G401 (cell line): ENCODE measurements around the gene CLEC6A. TPM values are rescaled to one million over a fixed set of nuclear protein-coding genes. Genes with fewer than 3 reads are reported as not detected.
"Not testable (repeated sequence)": the region's sequence is repeated elsewhere in the genome, so short reads cannot be mapped to it uniquely, and the experiment has no call there.

ENCODE experiments used
- DNase-seq: peaks from one replicate; pipeline ENCODE4 v3.0.0-alpha.2; 2015; ENCODE audit warnings: low spot score
- in situ Hi-C: cut with HindIII; loops from 2 replicates; pipeline ENCODE4 v1.10.0; 2016; ENCODE audit warnings: low sequenced_read_pairs, mixed read lengths
- total RNA-seq: library from RNA; depleted of rRNA; stranded (reverse); fragments of >200 nt; shearing (Covaris generic); gene quantifications from 2 replicates; pipeline ENCODE4 v1.2.3, GENCODE V29; 2014; rRNA removed

Gene CLEC6A
- total RNA-seq, 1 experiment from 2014 or later: not detected

DNA sequence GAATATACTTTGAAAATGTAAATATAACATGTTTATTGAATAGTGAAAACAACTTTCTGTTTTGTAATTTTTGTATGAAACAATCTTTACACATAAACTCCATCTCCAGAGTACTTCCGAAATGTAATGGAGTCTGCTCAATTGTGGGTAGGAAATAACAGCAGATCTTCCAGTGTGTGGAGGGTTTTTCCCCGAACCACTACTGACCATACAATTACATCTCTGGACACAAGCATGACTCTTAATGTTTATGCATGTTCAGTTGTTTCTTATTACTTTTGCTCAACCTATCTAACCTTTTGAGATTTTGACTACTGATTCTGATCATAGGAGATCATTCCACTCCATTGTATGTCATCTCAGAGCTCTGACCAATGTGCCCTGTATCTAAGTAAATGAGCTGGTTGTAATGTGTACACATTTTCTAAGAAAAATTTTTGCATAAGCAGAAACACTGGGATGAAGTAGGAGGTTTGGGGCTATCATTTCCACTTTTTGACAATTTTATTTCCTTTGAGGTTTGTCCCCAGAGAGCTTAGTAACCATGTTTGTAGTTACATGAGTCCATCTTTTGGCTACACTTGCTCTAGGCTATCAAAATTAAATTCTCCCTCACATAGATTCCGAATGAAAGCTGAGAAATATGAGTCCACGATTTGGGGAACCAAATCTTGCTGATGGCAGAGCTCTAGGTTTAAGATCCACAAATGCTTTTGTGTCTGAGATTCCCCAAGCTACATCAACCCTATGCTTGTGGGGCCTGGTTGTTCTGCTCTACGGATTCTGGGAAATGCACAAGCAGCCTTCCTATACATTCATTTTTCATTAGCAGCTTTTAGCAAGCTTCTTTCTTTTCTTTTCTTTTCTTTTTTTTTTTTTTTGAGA is 36.1 kb downstream of the CLEC6A start:
- in situ Hi-C loops: no loop called here

DNA sequence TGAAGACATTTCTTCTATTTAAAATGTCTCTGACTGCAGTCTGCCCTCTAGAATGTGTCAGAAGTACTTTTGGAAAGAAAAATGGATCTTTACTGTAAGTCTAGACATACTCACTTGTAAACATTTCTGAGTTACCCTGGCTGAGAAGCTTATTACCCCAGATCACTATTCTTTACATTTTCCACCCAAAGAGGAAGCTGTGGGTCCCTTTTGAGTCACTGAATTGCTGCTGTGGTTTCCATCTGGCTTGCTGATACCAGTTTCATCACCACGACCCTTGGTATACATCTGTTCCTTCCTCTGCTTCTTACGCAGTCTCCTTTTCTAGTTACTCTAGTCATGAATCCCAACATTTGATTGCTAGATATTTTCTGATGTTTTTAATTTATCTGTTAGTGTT is 37.3 kb downstream of the CLEC6A start:
- DNase-seq: no peak
- in situ Hi-C loops: no loop called here

More for the DNA sequence above, 36.1 kb downstream of the CLEC6A start:
- DNase-seq: no peak

DNA sequence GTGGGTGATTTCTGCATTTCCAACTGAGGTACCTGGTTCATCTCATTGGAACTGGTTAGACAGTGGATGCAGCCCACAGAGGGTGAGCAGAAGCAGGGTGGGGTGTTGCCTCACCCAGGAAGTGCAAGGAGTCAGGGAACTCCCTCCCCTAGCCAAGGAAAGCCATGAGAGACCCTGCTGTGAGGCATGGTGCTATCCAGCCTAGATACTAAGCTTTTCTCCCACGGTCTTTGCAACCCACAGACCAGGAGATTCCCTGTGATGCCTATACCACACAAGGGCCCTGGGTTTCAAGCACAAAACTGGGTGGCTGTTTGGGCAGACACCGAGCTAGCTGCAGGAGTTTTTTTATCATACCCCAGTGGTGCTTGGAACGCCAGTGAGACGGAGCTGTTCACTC is 39.9 kb downstream of the CLEC6A start:
- DNase-seq, in situ Hi-C loops: not testable (repeated sequence)

DNA sequence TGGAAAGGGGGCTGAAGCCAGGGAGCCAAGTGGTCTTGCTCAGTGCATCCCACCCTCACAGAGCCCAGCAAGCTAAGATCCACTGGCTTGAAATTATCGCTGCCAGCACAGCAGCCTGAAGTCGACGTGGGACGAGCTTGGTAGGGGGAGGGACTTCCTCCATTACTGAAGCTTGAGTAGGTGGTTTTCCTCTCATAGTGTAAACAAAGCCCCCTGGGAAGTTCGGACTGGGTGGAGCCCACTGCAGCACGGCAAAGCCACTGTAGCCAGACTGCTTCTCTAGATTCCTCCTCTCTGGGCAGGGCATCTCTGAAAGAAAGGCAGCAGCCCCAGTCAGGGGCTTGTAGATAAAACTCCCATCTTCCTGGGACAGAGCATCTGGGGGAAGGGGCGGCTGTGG is 40.3 kb downstream of the CLEC6A start:
- DNase-seq, in situ Hi-C loops: not testable (repeated sequence)

DNA sequence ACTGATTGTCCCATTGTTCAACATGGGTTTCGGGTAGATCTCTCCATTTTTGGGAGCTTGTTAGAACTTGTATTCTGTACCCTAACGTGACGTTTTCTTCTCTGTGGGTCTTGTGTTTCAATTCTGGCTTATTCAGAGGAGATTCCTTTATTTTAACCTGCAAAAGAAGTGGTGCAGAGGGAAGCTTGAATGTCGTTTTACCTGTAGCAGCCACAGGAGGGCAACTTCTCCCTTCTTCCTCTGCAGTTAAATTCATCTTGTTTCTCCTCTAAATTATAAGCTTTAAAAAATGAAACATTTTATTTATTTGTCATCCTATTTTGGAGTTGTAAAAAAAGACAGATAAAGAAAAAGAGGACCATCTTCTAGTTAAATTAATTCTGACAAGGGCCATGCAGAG is 43.9 kb downstream of the CLEC6A start:
- in situ Hi-C loops: no loop called here
- DNase-seq: no peak

DNA sequence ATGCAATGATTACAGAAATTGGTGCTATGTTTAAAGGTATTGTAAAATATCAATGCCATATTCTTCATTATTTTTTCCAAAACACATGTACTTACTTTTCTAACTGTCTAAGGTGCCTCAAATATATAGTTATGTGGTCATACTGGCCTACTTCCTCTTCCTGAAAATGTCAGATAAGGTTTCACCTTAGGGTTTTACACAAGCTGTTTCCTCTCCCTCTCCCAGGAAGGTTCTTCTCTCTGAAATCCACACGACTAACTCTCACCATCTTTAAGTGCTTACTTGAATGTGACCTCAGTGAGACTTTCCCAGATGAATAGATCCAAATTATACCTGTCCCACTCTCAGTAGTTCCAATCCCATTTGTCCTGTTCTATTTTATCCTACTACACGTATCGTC is 46.0 kb downstream of the CLEC6A start:
- in situ Hi-C loops: no loop called here
- DNase-seq: no peak

DNA sequence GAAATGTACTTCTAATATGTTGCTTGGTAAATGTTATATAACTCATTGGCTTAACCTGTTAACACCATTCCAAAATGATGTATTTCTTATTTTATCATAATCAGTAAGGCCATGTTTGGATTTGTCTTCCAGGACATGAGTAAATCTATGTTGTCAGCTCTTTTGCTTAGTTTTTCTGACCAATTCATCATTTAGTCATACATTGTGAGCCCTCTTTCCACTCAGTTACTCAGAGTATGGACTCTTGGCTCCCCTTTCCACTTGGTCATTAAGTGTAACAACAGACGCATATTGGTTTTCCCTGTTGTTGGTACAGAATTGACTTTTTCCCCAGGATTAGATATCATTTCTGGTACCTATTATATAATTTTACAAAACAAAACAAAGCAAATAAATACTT is 48.6 kb downstream of the CLEC6A start:
- no peak for DNase-seq
- in situ Hi-C loops: no loop called here

DNA sequence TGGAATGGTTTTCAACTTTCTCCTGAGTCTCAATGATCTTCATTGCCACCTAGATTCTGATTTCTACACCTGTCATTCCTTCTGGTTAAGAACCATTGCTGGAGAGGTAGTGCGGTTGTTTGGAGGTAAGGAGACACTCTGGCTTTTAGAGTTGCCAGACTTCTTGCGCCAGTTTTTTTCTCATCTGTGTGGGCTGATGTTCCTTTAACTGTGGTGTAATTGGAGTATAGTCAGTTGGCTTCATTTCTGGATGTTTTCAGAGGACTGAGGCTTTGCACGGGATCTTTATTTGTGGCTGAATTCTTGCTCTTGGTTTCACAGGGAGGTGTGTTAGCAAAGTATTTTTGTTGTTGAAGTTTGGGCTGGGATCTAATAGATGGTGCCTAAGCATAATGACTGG is 51.8 kb downstream of the CLEC6A start:
- no peak for DNase-seq

DNA sequence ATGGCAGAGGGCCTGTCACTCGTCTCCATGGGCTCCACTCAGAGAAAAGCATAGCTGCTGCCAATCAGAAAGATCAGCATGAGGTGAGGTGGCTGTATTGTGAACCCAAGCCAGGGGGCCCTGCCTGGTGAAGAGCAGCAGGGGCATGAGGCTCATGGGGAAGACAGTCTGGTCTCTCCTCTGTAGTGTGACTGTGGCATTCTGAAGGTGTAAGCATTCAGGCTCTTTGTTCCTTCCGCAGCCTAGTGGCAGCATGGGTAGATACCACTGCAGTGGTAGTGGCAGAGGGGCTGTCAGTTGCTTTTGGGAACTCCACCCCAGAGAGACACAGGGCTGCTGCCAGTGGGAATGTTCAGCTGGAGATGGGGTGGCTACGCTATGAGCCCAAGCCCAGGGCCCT is 52.5 kb downstream of the CLEC6A start:
- DNase-seq: no peak
- in situ Hi-C loops: no loop called here

More for the DNA sequence above, 51.8 kb downstream of the CLEC6A start:
- in situ Hi-C loops: no loop called here

DNA sequence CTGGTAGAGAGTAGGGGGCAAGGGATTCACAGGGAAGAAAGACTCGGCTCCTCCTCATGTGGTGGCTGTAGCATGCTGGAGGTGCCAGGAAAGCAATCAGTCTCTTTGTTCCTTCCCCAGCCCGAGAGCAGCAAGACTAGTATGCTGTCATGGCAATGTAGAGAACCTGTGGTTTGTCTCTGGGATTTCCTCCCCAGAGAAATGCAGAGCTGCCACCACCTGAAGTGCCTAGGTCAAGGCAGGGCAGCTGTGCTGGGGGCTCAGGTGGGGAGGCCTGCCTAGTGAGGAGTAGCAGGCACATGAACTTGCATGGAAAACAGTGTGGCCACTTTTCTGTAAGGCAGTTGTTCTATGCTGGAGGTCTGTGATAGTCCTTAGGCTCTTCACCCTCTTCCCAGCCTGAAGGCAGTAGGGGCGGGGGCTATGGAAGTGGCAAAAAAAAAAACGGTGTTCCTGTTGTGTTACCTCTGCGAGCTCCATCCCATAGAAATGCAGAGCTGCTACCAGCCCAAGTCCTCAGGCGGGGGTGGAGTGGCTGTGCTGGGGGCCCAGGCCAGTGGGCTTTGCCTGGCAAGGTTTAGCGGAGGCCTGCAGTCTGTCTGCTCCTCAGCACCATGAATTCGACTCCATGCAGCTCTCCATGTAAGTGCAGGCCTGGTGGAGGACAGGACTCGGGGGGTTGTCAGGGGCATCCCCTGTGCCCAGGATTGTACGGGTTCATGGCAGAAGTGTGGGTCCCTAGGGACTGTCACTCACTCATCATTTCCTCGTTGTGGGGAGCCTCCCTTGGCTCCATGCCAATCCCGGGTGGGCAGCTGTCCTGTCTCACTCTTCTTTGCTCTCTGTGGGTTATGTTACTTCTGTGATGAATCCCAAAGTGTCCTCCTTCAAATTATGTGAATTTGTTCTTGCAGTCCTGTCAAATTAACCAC is 53.4 kb downstream of the CLEC6A start:
- in situ Hi-C loops: no loop called here
- DNase-seq: no peak

DNA sequence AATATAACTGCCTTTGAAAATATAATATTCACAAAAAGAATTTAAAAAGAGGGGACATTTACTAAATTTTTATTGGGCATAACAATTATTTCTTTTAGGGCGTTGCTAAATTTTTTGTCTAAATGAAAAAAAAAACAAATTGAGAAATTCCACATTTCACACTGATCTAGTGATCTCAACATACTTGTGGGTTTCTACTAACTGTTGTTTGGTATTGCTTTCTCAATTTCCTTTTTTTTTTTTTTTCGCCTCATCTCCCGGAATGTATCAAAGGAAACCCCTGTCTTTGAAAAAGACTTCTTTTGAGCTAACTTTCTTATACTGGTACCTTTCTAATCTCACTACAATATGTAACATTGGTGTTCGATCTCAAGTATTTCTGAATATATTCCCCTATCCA is 57.5 kb downstream of the CLEC6A start, which contains the start of gene CLEC4D:
CLEC4D (plus strand) TSS at position 248 of the 400 bp plus-strand sequence. CDS start 230 bp downstream, outside the sequence.
- in situ Hi-C loops: no loop called here
- DNase-seq: no peak

DNA sequence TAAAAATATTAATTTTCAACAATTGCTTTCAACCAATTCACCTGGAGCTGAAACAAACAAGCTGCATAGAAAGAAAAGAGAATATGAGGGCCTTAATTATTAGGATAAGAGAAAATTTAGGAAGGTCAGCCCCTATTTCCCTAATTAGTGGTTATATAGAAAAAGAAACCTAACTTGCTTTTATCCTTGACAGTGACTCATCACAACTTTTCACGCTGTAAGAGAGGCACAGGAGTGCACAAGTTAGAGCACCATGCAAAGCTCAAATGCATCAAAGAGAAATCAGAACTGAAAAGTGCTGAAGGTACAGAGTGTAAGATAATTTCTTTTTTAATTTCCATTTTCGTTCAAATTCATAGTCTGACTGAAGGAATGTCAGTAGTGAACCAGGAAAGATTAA is 62.2 kb downstream of the CLEC6A start:
- DNase-seq: no peak
- in situ Hi-C loops: no loop called here

DNA sequence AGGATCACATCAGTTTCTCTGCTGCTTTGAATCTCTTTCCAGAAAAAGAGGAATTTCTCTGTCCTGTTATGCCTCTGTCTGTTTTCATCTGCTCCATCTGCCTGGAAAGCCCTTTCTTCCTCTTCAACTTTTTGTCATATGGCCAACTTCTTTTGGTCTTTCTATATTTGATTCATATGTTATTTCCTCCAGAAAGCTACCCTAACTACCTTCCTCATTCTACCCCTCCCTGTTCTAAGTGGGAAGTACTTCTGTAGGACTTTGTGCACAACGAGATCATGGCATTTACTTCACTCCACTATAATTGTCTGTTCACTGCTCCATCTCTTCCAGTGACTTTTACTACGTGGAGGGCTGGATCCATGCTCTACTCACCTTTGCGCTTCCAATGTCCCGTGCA is 63.4 kb downstream of the CLEC6A start:
- DNase-seq: no peak
- in situ Hi-C loops: no loop called here

DNA sequence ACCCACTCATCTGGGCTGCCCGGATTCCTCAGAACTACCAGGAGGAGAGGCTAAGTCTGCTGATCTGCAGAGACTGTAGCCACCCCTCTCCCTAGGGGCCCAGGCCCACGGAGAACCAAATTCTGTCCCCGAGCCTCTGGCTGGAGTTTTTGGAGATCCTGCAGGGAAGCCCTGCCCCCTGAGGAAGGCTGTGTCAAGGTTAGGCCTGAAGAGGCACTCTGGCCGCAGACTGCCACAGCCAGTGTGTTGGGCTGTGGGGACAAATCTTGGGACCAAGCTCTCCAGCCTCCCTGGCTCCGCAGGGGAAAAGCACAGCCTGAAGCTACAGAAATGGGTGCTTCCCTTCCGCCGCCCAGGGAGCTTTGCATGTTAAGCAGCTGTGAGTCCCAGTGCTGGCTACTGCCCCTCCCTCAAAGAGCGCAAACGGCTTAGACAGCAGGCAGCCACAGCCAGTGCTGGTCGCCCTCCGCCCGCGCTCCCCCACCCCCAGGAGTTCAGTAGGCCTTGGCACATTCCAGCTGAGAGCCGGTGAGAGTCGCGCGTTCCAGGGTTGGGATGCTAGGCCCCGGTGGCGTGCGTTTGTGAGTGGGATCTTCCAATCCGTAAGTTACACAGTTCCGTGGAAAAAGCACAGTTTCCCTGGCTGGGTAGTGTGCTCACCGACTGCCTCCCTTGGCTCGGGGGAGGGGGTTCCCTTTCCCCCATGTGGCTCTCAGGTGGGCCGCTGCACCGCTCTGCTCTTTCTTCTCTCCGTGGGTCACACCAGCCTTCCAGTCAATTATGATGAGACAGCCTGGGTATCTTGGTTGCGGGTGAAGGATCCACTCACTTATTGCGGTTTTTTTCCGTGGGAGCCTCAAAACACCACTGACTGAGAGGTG is 71.7 kb downstream of the CLEC6A start:
- no peak for DNase-seq
- in situ Hi-C loops: no loop called here

Other genes starting within 250 kb of the CLEC6A start
- gene FAM90A1, start 228.3 kb upstream of the CLEC6A start, total RNA-seq: not detected in 2 replicates
- not detected in 2 replicates for gene CLEC4D, start 57.5 kb downstream of the CLEC6A start, total RNA-seq
- gene CLEC4E, start 84.9 kb downstream of the CLEC6A start, total RNA-seq: not detected in 2 replicates
- gene AICDA, start 156.9 kb downstream of the CLEC6A start, total RNA-seq: not detected in 2 replicates
- gene MFAP5, start 206.9 kb downstream of the CLEC6A start, total RNA-seq: not detected in 2 replicates
- 0.14 and 0.37 TPM in 2 replicates for gene RIMKLB, start 242.0 kb downstream of the CLEC6A start, total RNA-seq